ENCODE results near the gene TCF7. TPM values are rescaled to one million over a fixed set of nuclear protein-coding genes. Genes with fewer than 3 reads are reported as not detected.

The TCF7 gene
- total RNA-seq, 1 donor from 2014 or later: 7.5 TPM

- H3K27ac Mint-ChIP-seq: no peak overlapping the region
- TF ChIP-seq CTCF (IDR thresholded peaks at IDR 0.05; ENCODE audit: unreplicated experiment): peak; percentile 61
- no peak overlapping the region for H3K4me3 Mint-ChIP-seq
- peak in 1 of 2 experiments; percentile 71 for DNase-seq (ENCODE audit: low spot score in 2 of 2, unreplicated experiment in 2 of 2)
- no peaks in the 10 kb centered on the region for H3K36me3 Mint-ChIP-seq
- H3K4me1 Mint-ChIP-seq: peaks cover 11% of the 10 kb centered on the region
- H3K9me3 Mint-ChIP-seq: no peaks in the 10 kb centered on the region
- peaks cover 14% of the 10 kb centered on the region for H3K27me3 Mint-ChIP-seq (ENCODE audit: low read depth)
Measured at GRCh38 chr5:134101686-134102439, 12.6 kb upstream of the TCF7 start.

DNA sequence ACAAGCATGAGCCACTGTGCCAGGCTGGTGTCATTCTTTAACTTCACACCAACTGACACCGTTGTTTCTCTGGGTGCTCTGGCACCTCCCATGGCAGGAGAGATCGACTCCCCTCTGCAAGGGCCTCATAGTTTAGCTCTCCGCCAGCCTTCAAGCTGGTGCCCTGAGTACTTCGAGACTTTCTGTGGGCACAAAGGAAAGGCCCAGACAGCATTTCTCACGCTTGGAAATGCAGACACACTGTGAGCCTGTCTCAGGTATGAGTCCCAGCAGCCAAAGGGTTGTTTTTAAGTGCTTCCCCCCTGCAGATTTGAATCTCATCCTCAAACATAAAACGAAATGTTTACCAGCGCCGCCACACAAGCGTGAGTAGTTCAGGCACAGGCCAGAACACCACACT, 11.1 kb upstream of the TCF7 start:
- no peaks in the 10 kb centered on the region for H3K9me3 Mint-ChIP-seq
- peaks cover 7% of the 10 kb centered on the region for H3K4me1 Mint-ChIP-seq
- no peak overlapping the region for H3K27ac Mint-ChIP-seq
- TF ChIP-seq CTCF (IDR thresholded peaks at IDR 0.05; ENCODE audit: unreplicated experiment): no peak
- H3K27me3 Mint-ChIP-seq (ENCODE audit: low read depth): peaks cover 26% of the 10 kb centered on the region
- H3K4me3 Mint-ChIP-seq: no peak overlapping the region
- no peak for DNase-seq (ENCODE audit: low spot score in 2 of 2, unreplicated experiment in 2 of 2)
- no peaks in the 10 kb centered on the region for H3K36me3 Mint-ChIP-seq

DNA sequence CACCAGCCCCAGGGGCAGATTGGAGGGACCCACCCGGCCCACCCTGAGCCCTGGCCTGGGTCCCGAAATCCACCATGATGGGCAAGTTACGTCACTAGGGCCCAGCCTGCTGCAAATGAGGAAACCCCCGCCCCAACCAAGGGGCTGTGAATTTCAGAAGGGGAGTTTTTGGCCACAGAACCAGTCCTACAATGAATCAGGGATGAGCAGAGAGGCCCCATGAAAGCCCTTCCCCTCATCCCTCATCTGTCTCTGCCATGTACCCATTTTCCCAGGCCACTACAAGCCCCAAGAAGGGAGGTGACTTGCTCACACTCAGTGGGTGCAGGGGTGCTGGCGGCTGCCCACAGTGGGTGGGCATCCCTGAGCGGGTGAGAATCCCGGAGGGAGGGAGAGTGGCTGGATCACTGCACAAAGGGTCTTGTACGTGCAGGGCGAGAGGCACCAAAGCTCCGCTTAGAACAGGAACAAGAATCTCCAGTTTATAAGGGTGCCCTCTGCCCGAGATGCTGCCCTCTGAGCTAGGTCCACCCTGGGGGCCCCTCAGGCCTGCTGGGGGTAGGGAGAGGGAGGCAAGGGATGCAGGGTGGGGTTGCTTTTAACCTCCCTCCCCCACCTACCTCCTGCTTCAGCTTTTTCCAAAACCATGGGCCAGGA, 10.4 kb upstream of the TCF7 start:
- peaks cover 6% of the 10 kb centered on the region for H3K4me1 Mint-ChIP-seq
- no peak overlapping the region for H3K4me3 Mint-ChIP-seq
- no peak for TF ChIP-seq CTCF (IDR thresholded peaks at IDR 0.05; ENCODE audit: unreplicated experiment)

DNA sequence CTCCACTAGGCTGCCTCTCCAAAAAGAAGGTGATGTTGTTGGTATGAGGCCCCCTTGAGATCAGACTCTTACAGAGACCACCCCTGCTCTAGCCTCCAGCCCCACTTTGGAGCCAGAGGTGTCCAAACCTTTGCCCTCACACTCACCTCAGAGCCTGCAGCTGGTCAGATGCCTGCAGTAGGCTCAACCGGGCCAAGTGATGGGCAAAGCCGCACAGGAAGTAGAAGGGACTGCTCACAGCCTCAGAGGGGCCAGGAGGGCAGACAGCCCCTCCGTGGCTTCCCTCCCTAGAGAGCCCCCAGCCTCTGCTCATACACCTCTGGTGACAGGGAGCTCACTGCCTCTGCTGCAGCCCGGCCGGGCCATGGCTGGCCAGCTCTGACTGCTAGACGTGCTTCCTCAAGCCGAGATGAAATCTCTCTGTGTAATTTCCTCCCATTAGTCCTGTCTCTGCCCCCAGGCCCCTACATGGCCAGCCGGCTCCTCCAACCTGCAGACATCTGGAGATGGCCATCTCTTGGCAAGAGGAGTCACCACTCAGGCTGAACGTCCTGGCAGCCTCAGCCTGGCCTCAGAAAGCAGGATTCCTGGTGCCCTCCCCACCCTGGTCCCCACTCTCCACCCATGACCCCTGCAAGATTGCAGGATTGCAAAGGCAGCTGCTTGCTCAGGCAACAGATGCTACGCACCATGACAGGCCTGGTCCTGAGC, 7.3 kb upstream of the TCF7 start:
- H3K27ac Mint-ChIP-seq: no peak overlapping the region

More for the DNA sequence above, 10.4 kb upstream of the TCF7 start:
- Mint-ChIP-seq H3K27ac (no peak overlapping the region), H3K27me3 (ENCODE audit: low read depth) (peaks cover 25% of the 10 kb centered on the region), H3K9me3 (no peaks in the 10 kb centered on the region), H3K36me3 (no peaks in the 10 kb centered on the region)
- no peak for DNase-seq (ENCODE audit: low spot score in 2 of 2, unreplicated experiment in 2 of 2)

DNA sequence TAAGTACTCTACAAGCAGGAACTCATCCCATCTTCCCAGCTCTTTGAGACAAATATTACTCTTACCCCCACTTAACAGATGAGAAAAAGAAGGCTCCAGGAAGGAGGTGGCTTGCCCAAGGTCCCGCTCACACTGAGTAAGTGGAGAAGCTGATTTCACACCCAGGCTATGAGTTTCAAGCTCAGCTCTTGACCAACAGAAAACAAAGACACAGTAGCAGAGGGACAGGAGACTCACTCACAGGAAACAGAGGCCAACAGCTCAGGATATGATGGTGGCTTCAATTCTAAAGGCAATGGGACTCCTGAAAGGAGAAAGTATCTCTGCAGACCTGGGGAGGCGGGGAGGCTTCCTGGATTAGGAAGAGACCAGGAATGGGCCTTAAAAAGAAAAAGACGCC, 6.7 kb upstream of the TCF7 start:
- no peak for TF ChIP-seq CTCF (IDR thresholded peaks at IDR 0.05; ENCODE audit: unreplicated experiment)
- no peaks in the 10 kb centered on the region for H3K9me3 Mint-ChIP-seq
- DNase-seq (ENCODE audit: low spot score in 2 of 2, unreplicated experiment in 2 of 2): no peak
- H3K27me3 Mint-ChIP-seq (ENCODE audit: low read depth): peaks cover 44% of the 10 kb centered on the region
- no peak overlapping the region for H3K4me3 Mint-ChIP-seq
- peaks cover 8% of the 10 kb centered on the region for H3K4me1 Mint-ChIP-seq
- no peak overlapping the region for H3K27ac Mint-ChIP-seq
- H3K36me3 Mint-ChIP-seq: no peaks in the 10 kb centered on the region

More for the DNA sequence above, 7.3 kb upstream of the TCF7 start:
- Mint-ChIP-seq H3K4me1 (peaks cover 8% of the 10 kb centered on the region), H3K9me3 (no peaks in the 10 kb centered on the region), H3K36me3 (no peaks in the 10 kb centered on the region), H3K4me3 (no peak overlapping the region), H3K27me3 (ENCODE audit: low read depth) (peaks cover 38% of the 10 kb centered on the region)
- no peak for TF ChIP-seq CTCF (IDR thresholded peaks at IDR 0.05; ENCODE audit: unreplicated experiment)
- no peak for DNase-seq (ENCODE audit: low spot score in 2 of 2, unreplicated experiment in 2 of 2)
